Dendritic cell treated with granulocyte-macrophage colony-stimulating factor and Interleukin-4, amounts not matched to agents 40 ng/mL and 50 ng/mL, for 4 days (primary cell): Measurements from ENCODE around the gene KLHDC4.
"Not testable (repeated sequence)": the region's sequence is repeated elsewhere in the genome, so short reads cannot be mapped to it uniquely, and the experiment has no call there.

Source experiments
- H3K27ac Mint-ChIP-seq: one replicate; pipeline ENCODE4 v1.8.0; 2022; ENCODE audit warnings: mild to moderate bottlenecking, mixed read lengths
- H3K27me3 Mint-ChIP-seq: one replicate; pipeline ENCODE4 v1.8.0; 2022; ENCODE audit warnings: mild to moderate bottlenecking, mixed read lengths
- H3K36me3 Mint-ChIP-seq: one replicate; pipeline ENCODE4 v1.8.0; 2022; ENCODE audit warnings: low read depth, mixed read lengths
- H3K4me1 Mint-ChIP-seq: one replicate; pipeline ENCODE4 v1.8.0; 2022; ENCODE audit warnings: low read depth, mixed read lengths
- H3K4me3 Mint-ChIP-seq: one replicate; pipeline ENCODE4 v1.8.0; 2022; ENCODE audit warnings: mild to moderate bottlenecking, moderate library complexity, mixed read lengths
- H3K9me3 Mint-ChIP-seq: one replicate; pipeline ENCODE4 v1.8.0; 2022; ENCODE audit warnings: mixed read lengths
- intact Hi-C: fragments of 100-400 bp; cut with micrococcal nuclease; formaldehyde crosslinking; loops from one replicate; pipeline ENCODE4 v1.15.0; 2022

The KLHDC4 gene

DNA sequence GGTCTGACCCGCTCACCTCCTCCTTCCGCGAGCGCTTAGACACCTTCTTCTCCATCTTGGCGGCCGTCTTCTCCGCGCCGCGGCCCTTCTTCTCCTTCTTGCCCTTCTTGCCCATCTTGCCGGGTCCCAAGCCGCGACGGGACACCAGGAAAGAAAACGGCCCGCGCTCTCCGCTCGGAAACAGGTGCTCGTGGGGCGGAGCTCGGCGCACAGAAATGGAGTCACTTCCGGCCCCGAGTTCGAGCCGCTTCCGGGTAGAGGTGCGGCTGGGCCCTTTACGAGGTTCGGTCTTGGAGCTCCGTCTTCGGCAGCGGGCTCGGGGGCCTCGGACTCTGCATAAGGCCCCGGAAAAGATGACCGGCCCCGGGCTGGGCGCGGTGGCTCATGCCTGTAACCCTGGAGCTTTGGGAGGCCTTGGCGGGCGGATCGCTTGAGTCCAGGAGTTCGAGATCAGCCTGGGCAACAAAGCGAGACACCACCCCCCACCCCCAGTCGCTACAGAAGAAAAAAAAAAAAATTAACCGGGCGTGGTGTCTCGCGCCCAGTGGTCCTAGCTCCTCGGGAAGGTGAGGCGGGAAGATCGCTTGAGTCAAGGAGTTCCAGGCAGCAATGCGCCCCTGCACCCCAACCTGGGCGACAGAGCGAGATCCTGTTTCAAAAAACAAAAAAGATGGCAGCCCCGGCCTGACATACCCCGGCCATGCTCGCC, at the start of gene KLHDC4:
KLHDC4 (minus strand) TSS at position 211 of the 709 bp plus-strand sequence; CDS start at position 115, 96 bp downstream.
- no peaks in the 10 kb centered on the region for H3K9me3 Mint-ChIP-seq
- intact Hi-C loops: loop anchor here (10.0 kb wide), 1 partner anchor 381 kb away; the partner anchor contains the start of gene FBXO31
- peak within 1 kb of the TSS; percentile 98 for H3K27ac Mint-ChIP-seq
- H3K4me1 Mint-ChIP-seq: peaks cover 32% of the 10 kb centered on the region
- H3K36me3 Mint-ChIP-seq: peaks cover 42% of the 10 kb centered on the region
- peak within 1 kb of the TSS; percentile 99 for H3K4me3 Mint-ChIP-seq
- H3K27me3 Mint-ChIP-seq: peaks cover 12% of the 10 kb centered on the region

- intact Hi-C loops: no loop called here
- H3K36me3 Mint-ChIP-seq: peaks cover 6% of the 10 kb centered on the region
- no peak overlapping the region for H3K27ac Mint-ChIP-seq
- peaks cover 10% of the 10 kb centered on the region for H3K27me3 Mint-ChIP-seq
- peaks cover 30% of the 10 kb centered on the region for H3K9me3 Mint-ChIP-seq
- H3K4me1 Mint-ChIP-seq: peaks cover 10% of the 10 kb centered on the region
- no peak overlapping the region for H3K4me3 Mint-ChIP-seq
Measured at GRCh38 chr16:87815567-87815966, 49.8 kb upstream of the KLHDC4 start.

DNA sequence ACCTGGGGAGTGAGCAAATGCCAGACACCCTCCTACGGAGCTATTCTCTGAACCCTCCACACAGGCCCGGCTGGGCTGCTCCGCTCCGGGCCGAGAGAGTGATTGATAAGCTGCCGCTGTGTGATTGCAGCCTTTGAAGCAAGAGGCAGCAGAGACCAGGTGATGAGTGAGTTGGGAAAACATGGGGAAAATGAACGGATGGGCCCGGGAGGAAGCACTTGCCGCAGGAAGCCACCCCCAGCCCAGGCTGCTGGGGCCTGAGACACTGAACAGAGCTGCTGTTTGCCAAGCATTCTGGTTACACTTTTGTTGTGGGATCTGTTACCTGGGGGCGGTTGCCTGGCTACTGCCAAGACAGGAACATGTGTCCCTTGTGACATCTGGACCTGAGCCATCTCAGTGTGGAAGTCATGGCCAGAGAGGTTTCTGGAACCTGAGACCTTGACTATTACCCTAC, 46.4 kb upstream of the KLHDC4 start:
- Mint-ChIP-seq H3K4me1 (peaks cover 35% of the 10 kb centered on the region), H3K9me3 (peaks cover 11% of the 10 kb centered on the region), H3K27ac (no peak overlapping the region), H3K4me3 (no peak overlapping the region), H3K27me3 (peaks cover 21% of the 10 kb centered on the region), H3K36me3 (no peaks in the 10 kb centered on the region)
- intact Hi-C loops: no loop called here

DNA sequence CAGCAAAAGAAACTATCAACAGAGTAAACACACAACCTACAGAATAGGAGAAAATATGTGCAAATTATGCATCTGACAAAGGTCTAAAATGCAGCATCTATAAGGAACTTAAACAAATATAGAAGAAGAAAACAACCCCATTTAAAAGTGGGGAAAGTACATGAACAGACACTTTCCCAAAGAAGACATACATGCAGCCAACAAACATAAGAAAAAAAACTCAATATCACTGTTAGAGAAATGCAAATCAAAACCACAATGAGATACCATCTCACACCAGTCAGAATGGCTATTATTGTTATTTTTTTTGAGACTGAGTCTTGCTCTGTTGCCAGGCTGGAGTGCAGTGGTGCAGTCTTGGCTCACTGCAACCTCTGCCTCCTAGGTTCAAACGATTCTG, 45.7 kb upstream of the KLHDC4 start:
- intact Hi-C loops, H3K36me3 Mint-ChIP-seq, H3K4me3 Mint-ChIP-seq, H3K27ac Mint-ChIP-seq, H3K9me3 Mint-ChIP-seq: not testable (repeated sequence)
- Mint-ChIP-seq H3K27me3 (peaks cover 22% of the 10 kb centered on the region), H3K4me1 (peaks cover 41% of the 10 kb centered on the region)

- no peak overlapping the region for H3K27ac Mint-ChIP-seq
- H3K9me3 Mint-ChIP-seq: no peaks in the 10 kb centered on the region
- no peaks in the 10 kb centered on the region for H3K36me3 Mint-ChIP-seq
- H3K4me1 Mint-ChIP-seq: peaks cover 45% of the 10 kb centered on the region
- intact Hi-C loops: no loop called here
- peaks cover 27% of the 10 kb centered on the region for H3K27me3 Mint-ChIP-seq
- no peak overlapping the region for H3K4me3 Mint-ChIP-seq
Measured at GRCh38 chr16:87809150-87809902, 43.5 kb upstream of the KLHDC4 start.

- Mint-ChIP-seq H3K27ac (no peak overlapping the region), H3K4me3 (no peak overlapping the region), H3K27me3 (peaks cover 39% of the 10 kb centered on the region), H3K36me3 (no peaks in the 10 kb centered on the region), H3K4me1 (peaks cover 47% of the 10 kb centered on the region), H3K9me3 (no peaks in the 10 kb centered on the region)
- intact Hi-C loops: no loop called here
Measured at GRCh38 chr16:87808108-87808507, 42.3 kb upstream of the KLHDC4 start.

GRCh38 chr16:87806641-87807546, 41.1 kb upstream of the KLHDC4 start:
- peaks cover 57% of the 10 kb centered on the region for H3K4me1 Mint-ChIP-seq

DNA sequence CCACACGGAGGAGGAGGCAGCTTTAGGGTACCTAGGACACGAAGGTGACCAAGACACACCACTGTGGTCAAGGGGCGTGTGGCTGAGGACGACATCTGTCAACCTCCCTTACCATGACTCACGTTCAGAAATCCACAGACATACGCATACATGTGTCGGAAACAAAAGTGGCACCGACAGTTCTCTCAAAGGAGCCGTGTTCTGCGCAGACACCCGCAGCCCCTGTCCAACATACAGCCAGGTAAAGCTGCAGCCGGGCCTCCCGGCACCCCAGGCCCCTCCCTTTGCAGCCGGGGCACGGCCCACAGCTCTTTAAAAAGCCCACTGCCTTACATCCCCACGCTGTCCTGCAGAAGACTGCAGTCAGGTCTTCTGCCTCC, 40.5 kb upstream of the KLHDC4 start:
- Mint-ChIP-seq H3K4me3 (peak overlapping the region; percentile 66), H3K36me3 (no peaks in the 10 kb centered on the region), H3K27ac (peak overlapping the region; percentile 64), H3K9me3 (no peaks in the 10 kb centered on the region), H3K27me3 (peaks cover 53% of the 10 kb centered on the region), H3K4me1 (peaks cover 58% of the 10 kb centered on the region)
- intact Hi-C loops: no loop called here

More at GRCh38 chr16:87806641-87807546, 41.1 kb upstream of the KLHDC4 start:
- no peaks in the 10 kb centered on the region for H3K9me3 Mint-ChIP-seq
- peak overlapping the region; percentile 66 for H3K4me3 Mint-ChIP-seq
- H3K27ac Mint-ChIP-seq: peak overlapping the region; percentile 64
- H3K36me3 Mint-ChIP-seq: no peaks in the 10 kb centered on the region
- H3K27me3 Mint-ChIP-seq: peaks cover 47% of the 10 kb centered on the region
- intact Hi-C loops: no loop called here

GRCh38 chr16:87803385-87803784, 37.6 kb upstream of the KLHDC4 start:
- intact Hi-C loops: no loop called here
- Mint-ChIP-seq H3K36me3 (no peaks in the 10 kb centered on the region), H3K4me1 (peaks cover 36% of the 10 kb centered on the region), H3K27me3 (peaks cover 44% of the 10 kb centered on the region), H3K4me3 (no peak overlapping the region), H3K27ac (no peak overlapping the region), H3K9me3 (no peaks in the 10 kb centered on the region)

DNA sequence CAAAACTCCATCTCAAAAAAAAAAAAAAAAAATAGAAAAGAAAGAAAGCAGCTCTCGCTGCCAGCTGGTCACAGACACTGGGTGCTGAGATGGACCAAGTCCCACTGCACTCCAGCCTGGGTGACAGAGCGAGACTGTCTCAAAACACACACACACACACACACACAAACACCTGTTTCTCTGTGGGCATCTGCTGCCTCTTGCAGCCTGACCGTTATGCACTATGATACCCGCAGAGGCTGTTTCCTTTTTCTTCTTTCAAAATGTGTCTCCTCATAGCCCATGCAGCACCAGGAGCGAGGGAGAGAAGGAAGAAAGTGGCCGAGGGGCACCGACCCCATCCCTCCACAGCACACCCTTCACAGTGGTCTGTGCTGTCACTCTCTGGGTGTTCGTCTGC, 36.9 kb upstream of the KLHDC4 start:
- H3K27ac Mint-ChIP-seq: no peak overlapping the region
- intact Hi-C loops: no loop called here
- no peaks in the 10 kb centered on the region for H3K9me3 Mint-ChIP-seq
- H3K27me3 Mint-ChIP-seq: peaks cover 45% of the 10 kb centered on the region
- no peaks in the 10 kb centered on the region for H3K36me3 Mint-ChIP-seq
- H3K4me1 Mint-ChIP-seq: peaks cover 33% of the 10 kb centered on the region
- no peak overlapping the region for H3K4me3 Mint-ChIP-seq

DNA sequence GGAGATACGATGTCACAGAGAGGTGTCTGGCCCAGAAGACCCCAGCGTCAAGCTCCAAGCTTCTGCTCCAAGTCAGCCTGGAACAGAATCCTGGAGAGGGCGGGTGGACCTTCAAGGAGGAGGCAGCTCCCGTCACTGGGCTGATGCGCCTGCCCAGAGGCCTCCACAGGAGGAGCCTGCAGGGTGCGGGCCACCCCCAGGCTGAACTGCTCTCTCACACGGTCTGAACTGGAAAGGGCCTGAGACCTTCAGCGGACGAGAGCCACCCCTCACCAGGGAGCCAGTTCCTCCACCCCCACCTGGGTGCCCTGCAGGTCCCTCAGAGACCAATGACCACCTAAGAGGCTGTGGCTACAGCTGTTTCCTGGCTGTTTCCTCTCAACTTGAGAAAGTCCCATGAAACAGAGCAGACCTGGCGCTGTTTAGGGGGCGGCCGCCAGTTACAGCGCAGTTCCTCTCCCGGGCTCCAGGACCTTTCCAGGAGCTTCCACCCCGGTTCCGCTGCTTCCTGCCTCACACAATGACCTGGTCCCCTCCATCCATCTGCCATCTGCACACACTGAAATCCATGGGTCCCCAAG, 36.0 kb upstream of the KLHDC4 start:
- H3K9me3 Mint-ChIP-seq: no peaks in the 10 kb centered on the region
- intact Hi-C loops: no loop called here
- H3K4me3 Mint-ChIP-seq: no peak overlapping the region
- H3K36me3 Mint-ChIP-seq: no peaks in the 10 kb centered on the region
- peaks cover 44% of the 10 kb centered on the region for H3K27me3 Mint-ChIP-seq
- H3K27ac Mint-ChIP-seq: no peak overlapping the region
- peaks cover 29% of the 10 kb centered on the region for H3K4me1 Mint-ChIP-seq

DNA sequence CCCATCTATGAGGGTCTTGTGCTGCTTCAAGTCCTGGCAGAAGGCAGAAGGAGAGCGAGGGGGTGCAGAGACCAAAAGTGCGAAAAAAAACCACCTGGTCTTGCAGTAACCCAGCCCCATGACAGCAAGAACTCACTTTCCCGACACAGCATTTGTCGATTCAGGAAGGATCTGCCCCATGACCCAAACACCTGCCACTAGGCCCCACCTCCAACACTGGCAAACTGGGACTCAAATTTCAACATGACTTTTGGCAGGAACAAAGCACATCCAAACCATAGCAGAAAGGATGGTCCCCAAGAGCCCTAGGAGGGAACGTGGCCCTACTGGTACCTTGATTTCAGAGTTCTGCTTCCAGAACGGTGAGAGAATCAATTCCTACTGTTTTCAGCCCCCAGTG, 34.7 kb upstream of the KLHDC4 start:
- Mint-ChIP-seq H3K4me3 (no peak overlapping the region), H3K9me3 (no peaks in the 10 kb centered on the region), H3K27ac (no peak overlapping the region), H3K4me1 (peaks cover 20% of the 10 kb centered on the region), H3K36me3 (no peaks in the 10 kb centered on the region), H3K27me3 (peaks cover 37% of the 10 kb centered on the region)
- intact Hi-C loops: no loop called here

- no peak overlapping the region for H3K4me3 Mint-ChIP-seq
- H3K27ac Mint-ChIP-seq: no peak overlapping the region
- H3K27me3 Mint-ChIP-seq: peaks cover 10% of the 10 kb centered on the region
- no peaks in the 10 kb centered on the region for H3K36me3 Mint-ChIP-seq
- intact Hi-C loops: no loop called here
- peaks cover 7% of the 10 kb centered on the region for H3K4me1 Mint-ChIP-seq
- no peaks in the 10 kb centered on the region for H3K9me3 Mint-ChIP-seq
Measured at GRCh38 chr16:87795336-87795735, 29.6 kb upstream of the KLHDC4 start.
